ENCODE measurements around the gene EMC8.

EMC8 gene

DNA sequence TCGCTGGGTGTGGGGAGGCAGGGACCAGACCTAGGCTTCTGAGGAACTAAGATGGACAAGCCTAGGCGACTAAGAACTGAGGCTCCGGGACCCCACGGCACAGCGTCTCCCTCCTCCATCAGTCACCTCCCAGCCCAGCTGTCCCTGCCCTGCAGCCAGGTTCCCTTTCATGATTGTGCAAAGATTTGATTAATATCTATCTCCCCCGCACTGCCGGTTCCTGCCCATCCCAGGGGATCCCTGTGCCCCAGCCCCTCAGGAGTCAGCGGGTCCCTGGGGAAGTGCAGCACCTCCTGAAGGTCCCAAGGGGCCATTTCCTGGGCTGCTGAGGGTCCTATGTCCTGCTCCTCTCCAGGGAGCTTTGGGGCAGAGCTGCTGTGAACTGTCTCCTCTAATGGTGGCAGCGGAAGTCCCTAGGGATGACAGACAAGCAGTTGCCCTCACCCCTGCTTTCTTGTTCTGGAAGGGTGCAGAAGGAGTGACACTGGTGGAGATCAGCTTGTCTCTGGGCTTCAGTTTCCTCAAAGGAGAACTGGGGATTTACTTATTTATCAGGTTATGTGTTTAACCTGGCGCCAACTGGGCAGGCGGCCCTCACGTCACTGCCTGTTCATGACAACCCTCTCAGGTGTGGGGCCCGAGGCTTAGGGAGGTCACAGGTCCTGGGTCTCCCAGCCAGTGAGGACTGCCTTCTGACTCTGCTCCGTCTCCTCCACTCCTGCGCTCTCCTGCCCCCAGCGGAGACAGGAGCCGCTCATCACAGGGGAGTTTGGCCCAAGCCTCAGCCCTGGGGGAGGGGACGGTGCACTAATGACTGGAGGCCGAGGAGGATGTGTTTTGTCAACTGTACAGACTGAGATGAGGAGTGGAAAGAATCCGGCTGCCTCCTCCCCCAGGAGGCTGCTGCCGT, 46.6 kb downstream of the EMC8 start:
- DNase-seq: no peak

DNA sequence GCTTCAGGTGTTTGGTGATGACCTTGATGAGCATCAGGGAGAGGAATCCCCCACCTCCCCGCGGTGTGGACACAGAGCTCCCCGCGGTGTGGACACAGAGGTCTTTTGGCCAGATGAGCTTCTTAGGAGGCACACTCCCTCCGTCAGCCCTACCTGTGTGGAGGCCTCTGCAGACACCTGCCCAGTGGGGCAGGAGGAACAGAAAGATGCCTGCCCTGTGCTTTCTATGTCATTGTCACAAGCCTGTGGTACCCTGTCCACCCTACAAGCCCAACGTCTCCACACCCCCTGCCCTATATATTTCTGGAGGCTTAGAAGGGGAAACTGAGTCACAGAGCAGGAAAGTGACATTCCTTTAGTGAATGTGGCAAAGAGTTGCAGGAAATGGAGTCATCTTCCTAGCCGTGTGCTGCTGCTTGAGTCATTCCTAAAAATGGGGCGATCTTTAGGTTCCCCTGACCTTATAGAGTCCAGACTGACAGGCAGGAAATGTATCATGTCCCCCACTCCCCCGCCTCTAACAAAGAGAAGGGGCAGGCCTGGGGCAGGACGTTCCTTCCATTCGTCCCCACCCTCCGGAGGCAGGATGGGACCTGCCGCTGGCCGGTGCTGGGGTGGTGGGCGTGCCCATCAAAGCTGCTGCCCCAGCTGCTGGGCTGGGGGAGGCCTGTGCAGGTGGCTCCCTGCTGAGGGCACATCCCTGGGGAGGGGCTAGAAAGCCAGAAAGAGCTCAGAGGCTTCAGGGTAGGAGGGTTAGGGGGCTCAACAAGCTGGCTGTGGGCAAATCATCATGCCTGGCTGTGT, 47.4 kb downstream of the EMC8 start:
- DNase-seq: no peak

DNA sequence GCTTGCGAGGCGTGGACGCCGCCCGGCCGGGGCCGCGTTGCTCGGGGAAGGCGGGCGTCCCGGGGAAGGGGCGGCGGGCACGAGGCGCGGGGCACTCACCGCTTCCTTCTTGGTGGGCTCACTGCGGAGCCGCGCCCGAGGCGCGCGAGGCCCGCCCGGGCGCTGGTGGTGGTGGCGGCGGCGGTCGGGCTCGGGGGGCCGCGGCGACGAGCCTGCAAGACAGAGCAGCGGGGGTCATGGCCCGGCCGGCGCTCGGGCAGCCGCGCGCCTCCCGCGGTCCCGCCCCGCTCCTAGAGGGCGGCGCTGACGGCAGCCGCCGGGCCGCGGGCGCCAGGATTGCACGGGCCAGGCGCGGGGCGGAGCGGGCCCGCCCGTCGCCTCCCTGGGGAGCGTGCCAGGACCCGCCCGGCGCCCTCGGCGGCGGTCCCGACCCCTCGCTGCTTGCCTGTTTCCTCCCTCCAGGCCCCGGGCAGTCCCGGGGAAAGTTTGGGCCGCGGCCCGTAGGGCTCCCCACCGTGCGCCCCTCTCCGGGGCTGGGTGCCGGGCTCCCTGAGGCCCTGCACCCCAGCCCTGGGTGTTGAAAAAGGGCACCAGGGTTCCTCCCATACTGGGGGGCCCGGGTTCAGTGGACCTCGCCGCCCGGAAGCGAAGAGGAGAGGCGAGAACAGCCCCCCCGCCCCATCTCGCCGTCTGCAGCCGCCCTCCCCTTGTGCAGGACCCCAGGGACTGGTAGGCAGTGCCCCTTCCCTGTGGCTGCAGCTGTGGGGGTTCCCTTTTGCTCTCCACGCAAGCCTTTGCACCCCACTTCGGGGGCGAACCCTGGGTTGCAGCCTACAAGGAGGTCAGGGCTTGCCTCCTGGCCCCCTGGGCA, 48.3 kb downstream of the EMC8 start, which contains the start of gene C16orf74:
Gene C16orf74, minus strand, starts transcription at position 270 of the 871 bp plus-strand sequence. CDS start 15,879 bp downstream, outside the sequence.
- no peak for DNase-seq

- DNase-seq: no peak
Measured at GRCh38 chr16:85750146-85750826, 49.1 kb downstream of the EMC8 start.

DNA sequence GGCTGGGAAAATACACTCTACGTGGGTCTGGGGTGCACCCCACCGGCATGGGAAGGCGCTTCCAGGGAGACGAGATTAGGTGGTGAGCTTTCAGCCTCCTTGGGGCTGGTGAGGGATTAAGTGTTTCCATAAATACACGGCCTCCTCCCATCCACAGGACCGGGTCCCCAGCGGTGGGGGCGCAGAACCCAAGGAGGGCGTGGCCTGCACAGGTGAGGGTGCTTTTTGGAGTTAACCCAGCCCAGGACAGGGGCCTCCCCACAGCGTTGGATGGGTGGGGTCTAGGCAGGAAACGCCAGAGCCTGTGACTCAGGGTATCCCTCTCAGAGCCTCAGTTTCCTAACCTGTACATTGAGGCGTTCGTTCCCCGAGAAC, 49.6 kb downstream of the EMC8 start:
- no peak for DNase-seq

- no peak for DNase-seq
Measured at GRCh38 chr16:85746460-85747215, 52.7 kb downstream of the EMC8 start.

GRCh38 chr16:85738923-85739715, 60.2 kb downstream of the EMC8 start:
- DNase-seq: no peak

- DNase-seq: no peak
Measured at GRCh38 chr16:85736921-85737320, 62.4 kb downstream of the EMC8 start.

DNA sequence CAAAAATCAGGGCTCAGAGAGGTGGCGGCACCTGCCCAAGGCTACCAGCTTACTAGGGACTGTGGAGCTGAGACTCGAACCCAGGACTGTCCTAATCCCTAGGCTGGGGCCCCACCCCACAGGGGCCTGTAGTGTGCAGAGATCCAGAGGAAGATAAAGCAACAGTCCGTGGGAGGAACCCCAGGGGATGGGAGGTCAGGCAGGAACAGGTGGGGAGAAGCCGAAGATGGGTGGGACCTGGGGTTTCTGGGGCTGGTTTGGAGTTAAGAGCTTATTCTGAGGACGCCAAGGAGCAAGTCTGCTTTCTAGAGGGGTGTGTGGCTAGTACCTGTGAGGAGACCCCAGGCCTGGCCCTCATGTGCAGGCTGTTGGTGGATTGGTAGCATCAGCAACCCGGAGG, 63.4 kb downstream of the EMC8 start:
- DNase-seq: no peak

- no peak for DNase-seq
Measured at GRCh38 chr16:85735225-85735635, 64.1 kb downstream of the EMC8 start.

DNA sequence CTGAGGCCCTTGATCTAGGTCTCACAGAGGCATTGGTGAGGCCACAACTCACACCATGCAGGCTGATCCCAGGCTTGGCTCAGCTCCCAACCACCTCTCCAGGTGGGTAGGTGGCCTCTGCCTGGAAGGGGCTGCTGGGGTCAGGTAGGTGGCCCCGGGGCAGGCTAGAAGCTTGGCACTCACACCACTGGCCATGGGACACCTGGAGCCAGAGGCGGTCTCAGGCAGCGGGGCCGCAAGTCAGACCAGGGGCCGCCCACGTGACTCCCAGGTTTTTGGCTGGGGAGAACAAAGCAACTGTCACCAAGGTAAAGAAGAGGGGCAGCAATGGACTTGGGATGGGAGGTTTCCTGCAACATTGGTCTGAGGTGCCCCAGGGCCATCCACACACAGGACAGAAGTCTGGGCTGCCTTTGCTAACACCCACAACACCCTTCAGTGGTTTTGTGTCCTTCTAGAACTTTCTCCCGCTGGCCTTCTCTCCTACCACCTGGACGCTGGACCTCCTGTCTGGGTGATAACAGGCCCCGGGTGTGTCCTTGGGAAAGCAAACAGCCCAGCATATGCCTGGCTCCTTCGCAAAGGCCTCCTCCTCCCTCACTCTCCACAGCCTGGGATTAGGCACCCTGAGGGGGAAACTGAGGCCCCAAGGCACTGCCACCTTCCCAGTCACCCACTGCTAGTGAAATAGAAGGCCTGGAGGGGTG, 64.9 kb downstream of the EMC8 start:
- no peak for DNase-seq

DNA sequence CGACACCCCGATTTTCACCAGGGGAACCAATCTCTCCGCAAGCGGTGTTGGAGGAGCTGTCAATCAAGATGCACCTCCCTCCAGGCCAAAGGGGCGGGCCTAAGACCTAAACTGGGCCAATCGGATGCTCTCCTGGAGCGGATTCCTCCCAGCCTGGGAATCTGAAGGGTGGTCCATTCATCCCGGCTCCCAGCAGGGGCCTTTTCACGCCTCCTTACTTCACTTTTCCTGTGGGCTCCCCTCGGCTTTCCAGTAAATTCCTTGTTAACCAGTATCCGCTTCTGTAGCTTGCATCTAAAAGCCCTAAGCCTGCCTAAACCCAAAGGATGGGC, 65.5 kb downstream of the EMC8 start:
- DNase-seq: no peak

GRCh38 chr16:85733155-85733838, 66.0 kb downstream of the EMC8 start:
- no peak for DNase-seq

DNA sequence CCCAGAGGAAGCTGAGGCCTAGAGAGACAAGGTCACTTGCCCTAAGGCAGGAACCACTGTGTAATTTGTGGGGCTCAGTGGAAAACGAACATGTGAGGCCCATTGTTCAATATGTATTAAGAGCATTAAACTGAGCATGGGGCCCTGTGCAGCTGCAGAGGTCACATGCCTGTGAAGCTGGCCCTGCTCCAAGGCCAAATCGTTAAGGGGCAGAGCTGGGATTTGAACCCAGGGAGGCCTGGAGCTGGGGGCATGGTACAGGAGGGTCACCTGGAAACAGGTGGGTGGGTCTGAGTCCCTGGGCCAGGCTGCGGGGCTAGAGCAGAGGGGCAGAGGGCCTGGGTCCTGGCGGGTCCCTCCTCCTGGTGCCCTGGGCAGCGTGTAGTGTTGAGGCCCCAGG, 68.2 kb downstream of the EMC8 start:
- no peak for DNase-seq

GRCh38 chr16:85730186-85730465, 69.2 kb downstream of the EMC8 start:
- no peak for DNase-seq

DNA sequence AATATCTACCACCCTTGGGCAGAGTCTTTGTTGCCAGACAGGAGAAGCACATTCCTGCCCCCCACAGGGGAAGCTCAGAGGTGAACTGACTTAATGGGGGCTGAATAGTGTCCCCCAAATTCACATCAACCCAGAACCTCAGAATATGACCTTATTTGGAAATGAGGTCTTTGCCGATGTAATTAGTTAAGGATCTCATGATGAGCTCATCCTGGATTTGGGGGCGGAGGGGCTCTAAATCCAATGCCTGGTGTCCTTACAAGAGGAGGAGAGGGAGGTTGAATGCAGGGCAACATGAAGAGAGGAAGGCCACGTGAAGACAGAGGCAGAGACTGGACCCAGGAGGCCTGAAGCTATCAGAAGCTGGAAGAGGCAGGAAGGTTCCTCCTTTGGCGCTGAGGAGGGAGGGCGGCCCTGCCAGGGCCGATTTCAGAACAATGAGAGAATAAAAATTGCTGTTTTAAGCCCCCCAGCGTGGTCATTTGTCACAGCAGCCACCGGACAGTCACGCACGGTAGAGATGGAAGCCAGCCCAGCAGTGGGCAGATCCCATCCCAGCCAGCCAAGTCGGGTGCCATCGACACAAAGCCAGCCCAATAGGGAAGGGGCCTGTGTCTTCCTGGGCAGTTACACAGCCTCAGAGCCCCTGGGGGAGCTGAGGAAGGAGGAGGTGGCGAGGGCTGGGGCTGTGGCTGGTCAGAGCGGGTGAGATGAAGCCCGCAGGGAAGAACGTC, 69.7 kb downstream of the EMC8 start:
- no peak for DNase-seq

GRCh38 chr16:85728879-85729278, 70.5 kb downstream of the EMC8 start:
- no peak for DNase-seq
